HG02943 (cell line): ENCODE results near the gene HTRA2.

ENCODE experiments used
- ATAC-seq: cut with Tn5 transposase; IDR thresholded peaks from one replicate; pipeline ENCODE4 v1.9.1; 2021; ENCODE audit warnings: mild to moderate bottlenecking, low read depth, moderate library complexity; ENCODE audit not compliant: unreplicated experiment

Gene HTRA2

GRCh38 chr2:74499940-74500577, 29.7 kb upstream of the HTRA2 start:
- ATAC-seq: no peak

- ATAC-seq: no peak
Measured at GRCh38 chr2:74500578-74500946, 29.2 kb upstream of the HTRA2 start.

- ATAC-seq: no peak
Measured at GRCh38 chr2:74501335-74502071, 28.2 kb upstream of the HTRA2 start.

- ATAC-seq: no peak
Measured at GRCh38 chr2:74502147-74502719, 27.5 kb upstream of the HTRA2 start.

GRCh38 chr2:74502720-74503505, 26.8 kb upstream of the HTRA2 start:
- no peak for ATAC-seq

- no peak for ATAC-seq
Measured at GRCh38 chr2:74503506-74504475, 25.9 kb upstream of the HTRA2 start.

- ATAC-seq: no peak
Measured at GRCh38 chr2:74504591-74504990, 25.1 kb upstream of the HTRA2 start.

- ATAC-seq: no peak
Measured at GRCh38 chr2:74505448-74506246, 24.1 kb upstream of the HTRA2 start.

- ATAC-seq: peak; percentile 86
Measured at GRCh38 chr2:74507145-74507925, 22.4 kb upstream of the HTRA2 start, which contains the start of gene PCGF1. Gene PCGF1, minus strand, starts transcription at chr2:74507695. Its CDS starts 27 bp downstream, at chr2:74507668.

GRCh38 chr2:74507926-74508520, 21.7 kb upstream of the HTRA2 start:
- peak; percentile 10 for ATAC-seq

- no peak for ATAC-seq
Measured at GRCh38 chr2:74510272-74510671, 19.5 kb upstream of the HTRA2 start.

- ATAC-seq: no peak
Measured at GRCh38 chr2:74511104-74511989, 18.4 kb upstream of the HTRA2 start.

- no peak for ATAC-seq
Measured at GRCh38 chr2:74512744-74513604, 16.8 kb upstream of the HTRA2 start.

GRCh38 chr2:74513605-74514367, 15.9 kb upstream of the HTRA2 start:
- ATAC-seq: no peak
